ENCODE data around the gene TRIM42.

- TF ChIP-seq CTCF (IDR thresholded peaks at IDR 0.05; ENCODE audit: insufficient read depth, low read length), result no peak
- TF ChIP-seq GABPA (IDR thresholded peaks at IDR 0.05; ENCODE audit: low read depth), result no peak
- no peak for TF ChIP-seq SPI1 (IDR thresholded peaks at IDR 0.05; ENCODE audit: borderline replicate concordance, low read depth)
These were observed 48.2 kb downstream of the TRIM42 start for GRCh38 chr3:140726066-140726465.
